Upper lobe of left lung (tissue), 6 donors: Measurements from ENCODE around the gene TOMM20. TPM values are rescaled to one million over a fixed set of nuclear protein-coding genes. Genes with fewer than 3 reads are reported as not detected.

Experiments used
- ATAC-seq, 2 donors: fragments of 200-7000 bp; cut with Tn5 transposase; one replicate each; pipeline ENCODE4 v1.9.1; 2022; ENCODE audit warnings: mild to moderate bottlenecking in 2 of 2, moderate library complexity in 2 of 2; ENCODE audit not compliant: low FRiP score in 2 of 2
- DNase-seq, 2 donors: peaks; one replicate each; pipeline ENCODE4 v3.0.0-alpha.2; 2019 to 2020
- H3K27ac ChIP-seq, 4 donors: fragments of 200-600 bp; sonication (generic); one replicate each; pipeline ENCODE4 v1.5.1; 2016 to 2019
- H3K27me3 ChIP-seq, 4 donors: fragments of 200-600 bp; sonication (generic); one replicate each; pipeline ENCODE4 v1.5.1; 2017 to 2019
- H3K36me3 ChIP-seq, 4 donors: fragments of 200-600 bp; sonication (generic); one replicate each; pipeline ENCODE4 v1.5.1; 2016 to 2019
- H3K4me1 ChIP-seq, 4 donors: fragments of 200-600 bp; sonication (generic); one replicate each; pipeline ENCODE4 v1.5.1; 2018 to 2019
- H3K4me3 ChIP-seq, 4 donors: fragments of 200-600 bp; sonication (generic); one replicate each; pipeline ENCODE4 v1.5.1; 2017 to 2019; ENCODE audit warnings: mild to moderate bottlenecking in 2 of 4, moderate library complexity in 1 of 4
- H3K9me3 ChIP-seq, 4 donors: fragments of 200-600 bp; sonication (generic); one replicate each; pipeline ENCODE4 v1.5.1; 2018 to 2019
- CTCF ChIP-seq, 6 experiments: fragments of 450-650 bp in 4 of 6; fragments of 200-600 bp in 2 of 6; sonication (generic) in 2 of 6; IDR thresholded peaks; one replicate each; pipeline ENCODE4 v1.5.1; 2016 to 2019; ENCODE audit warnings: antibody characterized with exemption in 6 of 6
- EP300 ChIP-seq, 4 donors: sonication (generic); formaldehyde crosslinking; IDR thresholded peaks; one replicate each; pipeline ENCODE4 v1.5.1; 2017; ENCODE audit warnings: antibody characterized with exemption in 4 of 4, control low read depth in 2 of 4
- POLR2A ChIP-seq, 4 donors: fragments of 450-650 bp; IDR thresholded peaks; one replicate each; pipeline ENCODE4 v1.5.1; 2016 to 2017; ENCODE audit warnings: antibody characterized with exemption in 4 of 4, mild to moderate bottlenecking in 2 of 4
- POLR2AphosphoS5 ChIP-seq, 2 donors: sonication (generic); formaldehyde crosslinking; IDR thresholded peaks; one replicate each; pipeline ENCODE4 v1.5.1; 2017; ENCODE audit warnings: antibody characterized with exemption in 2 of 2
- WGBS, 2 donors: methylation state at CpG; one replicate each; pipeline ENCODE4 v1.1.5; 2017 to 2018; 5-methylcytosine and 5-hydroxymethylcytosine counted together
- total RNA-seq, 6 donors: library from RNA; depleted of rRNA in 4 of 6; stranded (reverse); fragments of >200 nt in 4 of 6; gene quantifications; one replicate each; pipeline versions ENCODE4 v1.1.0 to v1.2.1, GENCODE V29; 2016 to 2021
- donor health status: DM: no; HTN: no; CAD: no; lungs with moderate emphysema.
- donor health status: DM: no; HTN: yes; CAD: no; lungs with severe emphysema.

Gene TOMM20
- total RNA-seq, 6 donors from 2014 or later: 37.6 to 124 (median 89.8) TPM

- peaks cover 20 to 51% (median 26%) of the 10 kb centered on the region in 4 donors for H3K4me1 ChIP-seq
- no peak overlapping the region for H3K4me3 ChIP-seq
- WGBS, 2 donors: 76 to 81% methylated on average over 1 of the region's 1 CpG
- peaks cover 6 to 35% (median 10%) of the 10 kb centered on the region in 4 donors for H3K36me3 ChIP-seq
- no peak overlapping the region for H3K27ac ChIP-seq
- no peaks in the 10 kb centered on the region for H3K9me3 ChIP-seq
- ATAC-seq: no peak
- DNase-seq: no peak
- no peak for TF ChIP-seq EP300 (IDR thresholded peaks at IDR 0.05)
- TF ChIP-seq POLR2AphosphoS5 (IDR thresholded peaks at IDR 0.05): no peak
- TF ChIP-seq CTCF (IDR thresholded peaks at IDR 0.05): no peak
- TF ChIP-seq POLR2A (IDR thresholded peaks at IDR 0.05): no peak
- H3K27me3 ChIP-seq: no peaks in the 10 kb centered on the region
These were observed 4.0 kb downstream of the TOMM20 start for GRCh38 chr1:235124665-235125064.

- DNase-seq: no peak
- Histone ChIP-seq H3K4me1 (peaks cover 20 to 48% (median 24%) of the 10 kb centered on the region in 4 donors), H3K4me3 (no peak overlapping the region), H3K27ac (no peak overlapping the region), H3K9me3 (no peaks in the 10 kb centered on the region), H3K36me3 (peaks cover 6 to 40% (median 15%) of the 10 kb centered on the region in 4 donors), H3K27me3 (no peaks in the 10 kb centered on the region)
- TF ChIP-seq CTCF (IDR thresholded peaks at IDR 0.05) (no peak), POLR2A (IDR thresholded peaks at IDR 0.05) (no peak), POLR2AphosphoS5 (IDR thresholded peaks at IDR 0.05) (no peak)
- ATAC-seq: no peak
- 90 to 91% methylated on average over 9 of the region's 9 CpGs for WGBS, 2 donors
These were observed 4.5 kb downstream of the TOMM20 start for GRCh38 chr1:235124111-235124510.

- Histone ChIP-seq H3K27me3 (no peaks in the 10 kb centered on the region), H3K27ac (no peak overlapping the region), H3K4me1 (peaks cover 20 to 41% (median 22%) of the 10 kb centered on the region in 4 donors), H3K36me3 (peaks cover 17 to 58% (median 28%) of the 10 kb centered on the region in 4 donors), H3K4me3 (no peak overlapping the region), H3K9me3 (no peaks in the 10 kb centered on the region)
- DNase-seq (no peak), ATAC-seq (no peak)
- 73 to 80% methylated on average over 1 of the region's 1 CpG for WGBS, 2 donors
- TF ChIP-seq POLR2A (IDR thresholded peaks at IDR 0.05): no peak
- TF ChIP-seq CTCF (IDR thresholded peaks at IDR 0.05): no peak
- no peak for TF ChIP-seq POLR2AphosphoS5 (IDR thresholded peaks at IDR 0.05)
- no peak for TF ChIP-seq EP300 (IDR thresholded peaks at IDR 0.05)
These were observed 6.3 kb downstream of the TOMM20 start for GRCh38 chr1:235122348-235122747.

GRCh38 chr1:235113183-235113917 lies 15.3 kb downstream of the TOMM20 start:
- Histone ChIP-seq H3K36me3 (peaks cover 22 to 93% (median 65%) of the 10 kb centered on the region in 4 donors), H3K9me3 (no peaks in the 10 kb centered on the region), H3K4me1 (no peaks in the 10 kb centered on the region), H3K27ac (no peak overlapping the region), H3K4me3 (no peak overlapping the region), H3K27me3 (no peaks in the 10 kb centered on the region)
- DNase-seq (no peak), ATAC-seq (no peak)
- WGBS, 2 donors: 86 to 90% methylated on average over 7 of the region's 7 CpGs
- TF ChIP-seq CTCF (IDR thresholded peaks at IDR 0.05) (no peak), POLR2A (IDR thresholded peaks at IDR 0.05) (no peak), EP300 (IDR thresholded peaks at IDR 0.05) (no peak), POLR2AphosphoS5 (IDR thresholded peaks at IDR 0.05) (no peak)
